Left kidney (tissue), 2 donors: ENCODE results near the gene ZNF32. TPM values are rescaled to one million over a fixed set of nuclear protein-coding genes. Genes with fewer than 3 reads are reported as not detected.
A peak's percentile ranks its signal among the peaks of the same experiment; 100 is the strongest.
"Not testable (repeated sequence)": the region's sequence is repeated elsewhere in the genome, so short reads cannot be mapped to it uniquely, and the experiment has no call there.

Source experiments
- DNase-seq: peaks from one replicate; pipeline ENCODE4 v3.0.0-alpha.2; 2013
- polyA plus RNA-seq: library from polyadenylated mRNA; unstranded; fragments of 120-200 nt; gene quantifications from one replicate; pipeline ENCODE4 v1.2.1, GENCODE V29; 2013; ENCODE audit not compliant: insufficient read length

The ZNF32 gene
- polyA plus RNA-seq, 1 donor: 65.8 TPM

GRCh38 chr10:43640603-43641002 is 8.1 kb downstream of the ZNF32 start:
- DNase-seq: no peak

- not testable (repeated sequence) for DNase-seq
These were observed 12.9 kb downstream of the ZNF32 start for GRCh38 chr10:43635816-43636215.

GRCh38 chr10:43628956-43629355 is 19.7 kb downstream of the ZNF32 start:
- DNase-seq: no peak

- no peak for DNase-seq
These were observed 20.7 kb downstream of the ZNF32 start for GRCh38 chr10:43627942-43628341.

GRCh38 chr10:43623351-43623750 is 25.3 kb downstream of the ZNF32 start:
- DNase-seq: peak; percentile 8

- no peak for DNase-seq
These were observed 26.6 kb downstream of the ZNF32 start for GRCh38 chr10:43622038-43622437.

- DNase-seq: no peak
These were observed 29.3 kb downstream of the ZNF32 start for GRCh38 chr10:43619368-43619767.

- no peak for DNase-seq
These were observed 31.8 kb downstream of the ZNF32 start for GRCh38 chr10:43616697-43617370.

- DNase-seq: no peak
These were observed 38.0 kb downstream of the ZNF32 start for GRCh38 chr10:43610636-43611035.

- DNase-seq: no peak
These were observed 41.5 kb downstream of the ZNF32 start for GRCh38 chr10:43607199-43607573.

GRCh38 chr10:43606323-43607198 is 42.1 kb downstream of the ZNF32 start, which contains the start of gene ZNF485:
TSS of gene ZNF485 (plus strand) at chr10:43606438. CDS start at chr10:43607051, 613 bp downstream.
- peak; percentile 59 for DNase-seq

GRCh38 chr10:43605850-43606322 is 42.8 kb downstream of the ZNF32 start:
- no peak for DNase-seq

- DNase-seq: not testable (repeated sequence)
These were observed 47.1 kb downstream of the ZNF32 start for GRCh38 chr10:43601576-43601975.

- DNase-seq: no peak
These were observed 49.3 kb downstream of the ZNF32 start for GRCh38 chr10:43599333-43599732.

- DNase-seq: no peak
These were observed 50.2 kb downstream of the ZNF32 start for GRCh38 chr10:43598446-43598845.

GRCh38 chr10:43596546-43596945 is 52.1 kb downstream of the ZNF32 start:
- no peak for DNase-seq

- no peak for DNase-seq
These were observed 52.9 kb downstream of the ZNF32 start for GRCh38 chr10:43595739-43596298.

- DNase-seq: no peak
These were observed 53.6 kb downstream of the ZNF32 start for GRCh38 chr10:43594944-43595589.
